GM23248 (cell line): ENCODE data around the gene GTF2IRD1.

ENCODE experiments used
- EZH2 ChIP-seq: fragments of 200-600 bp; sonication (generic); IDR thresholded peaks from 2 replicates; pipeline ENCODE4 v1.6.1; 2018; ENCODE audit warnings: antibody characterized with exemption, mild to moderate bottlenecking; ENCODE audit not compliant: insufficient read depth, poor library complexity, severe bottlenecking
- EZH2phosphoT487 ChIP-seq: fragments of 200-600 bp; sonication (generic); IDR thresholded peaks from 2 replicates; pipeline ENCODE4 v1.6.1; 2018; ENCODE audit warnings: antibody characterized with exemption, moderate library complexity, mild to moderate bottlenecking, low read depth; ENCODE audit not compliant: insufficient read depth

DNA sequence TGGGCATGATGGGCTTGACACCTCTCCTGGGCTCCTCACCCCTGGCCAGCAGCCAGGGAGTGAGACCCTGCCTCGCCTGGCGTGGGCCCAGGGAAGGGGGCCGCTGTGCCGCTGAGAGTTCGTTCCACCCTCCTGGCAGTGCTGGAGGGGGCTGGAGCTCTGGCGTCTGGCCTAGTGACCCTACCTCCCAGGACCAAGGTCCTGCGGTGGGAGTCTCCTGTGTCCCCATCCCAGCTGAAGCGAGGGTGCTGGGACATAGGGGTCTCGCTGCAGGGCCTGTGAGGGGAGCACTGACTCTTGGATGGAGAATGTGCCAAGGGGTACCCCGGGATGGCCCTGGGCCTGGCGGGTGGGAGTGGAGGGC lies 1.2 kb downstream of the GTF2IRD1 start:
- TF ChIP-seq EZH2phosphoT487 (no peak), EZH2 (no peak)
